ENCODE results near the gene PPP1R17. TPM values are rescaled to one million over a fixed set of nuclear protein-coding genes. Genes with fewer than 3 reads are reported as not detected.

Gene PPP1R17
- total and polyA plus RNA-seq, 2 donors (not counting 1 experiment from before 2014, with no cell fraction given): 0.20 TPM; not detected in 1

GRCh38 chr7:31652063-31652326 is 35.0 kb upstream of the PPP1R17 start:
- H3K9me3 Mint-ChIP-seq (ENCODE audit: insufficient read depth): no peaks in the 10 kb centered on the region
- TF ChIP-seq EZH2 (IDR thresholded peaks at IDR 0.05; ENCODE audit: borderline replicate concordance, insufficient read depth, low read depth, low read length, poor library complexity, severe bottlenecking): no peak
- no peak for TF ChIP-seq CTCF (IDR thresholded peaks at IDR 0.05)
- Histone ChIP-seq H3K4me3 (ENCODE audit: control extremely low read depth in 1 of 5, extremely low read depth in 1 of 5, insufficient read depth in 1 of 5, low read depth in 2 of 5, low read length in 4 of 5) (no peak overlapping the region), H3K79me2 (ENCODE audit: control insufficient read depth, insufficient read depth, low read length) (no peaks in the 10 kb centered on the region), H2AFZ (ENCODE audit: insufficient read depth, low read depth, low read length, poor library complexity, severe bottlenecking) (no peak overlapping the region), H3K4me1 (ENCODE audit: control insufficient read depth in 2 of 2, insufficient read depth in 2 of 2, low read length in 2 of 2) (no peaks in the 10 kb centered on the region), H3K4me2 (replicated peaks; ENCODE audit: low read depth, low read length, poor library complexity, severe bottlenecking) (no peak overlapping the region), H3K27me3 (replicated peaks in 1 of 4; ENCODE audit: control extremely low read depth in 1 of 4, control insufficient read depth in 3 of 4, insufficient read depth in 4 of 4, low read length in 3 of 4) (no peaks in the 10 kb centered on the region), H3K27ac (ENCODE audit: low read length in 2 of 2) (no peak overlapping the region), H3K36me3 (replicated peaks in 1 of 2; ENCODE audit: control extremely low read depth in 1 of 2, control insufficient read depth in 1 of 2, extremely low read depth in 1 of 2, insufficient read depth in 2 of 2, low read length in 1 of 2) (no peaks in the 10 kb centered on the region), H3K9ac (ENCODE audit: low read length) (no peak overlapping the region), H3K9me3 (ENCODE audit: control extremely low read depth in 1 of 3, control insufficient read depth in 2 of 3, insufficient read depth in 1 of 3, low read length in 2 of 3) (no peaks in the 10 kb centered on the region), H4K20me1 (ENCODE audit: control insufficient read depth, insufficient read depth, low read length, poor library complexity, severe bottlenecking) (no peaks in the 10 kb centered on the region)
- no peak overlapping the region for H3K4me3 Mint-ChIP-seq
- H3K4me1 Mint-ChIP-seq: no peaks in the 10 kb centered on the region
- DNase-seq (no peak), ATAC-seq (ENCODE audit: low read depth) (no peak)
- intact Hi-C loops (cut with micrococcal nuclease): no loop called here
- H3K27ac Mint-ChIP-seq: no peak overlapping the region
- CTCF ChIA-PET: no interaction called here
- no peaks in the 10 kb centered on the region for H3K27me3 Mint-ChIP-seq
- POLR2A ChIA-PET: no interaction called here

DNA sequence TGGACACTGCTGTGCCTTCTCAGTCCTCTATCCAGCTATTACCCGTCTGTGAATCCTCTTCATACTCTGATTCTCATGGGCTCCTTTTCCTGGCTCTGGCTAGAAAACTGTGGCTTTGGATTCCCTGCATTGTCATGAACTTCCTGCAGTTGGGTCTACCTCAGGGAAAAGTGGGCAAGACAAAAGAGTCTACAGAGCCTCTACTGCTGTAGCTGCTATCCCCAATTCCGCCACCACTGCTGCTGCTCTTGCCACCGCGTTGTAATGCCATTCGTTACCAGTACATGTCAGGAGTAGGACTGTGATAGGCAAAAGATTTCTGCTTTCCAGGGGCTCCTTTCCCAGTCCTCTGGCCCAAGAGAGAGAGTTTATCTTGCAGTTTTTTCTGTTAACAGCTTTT is 23.9 kb upstream of the PPP1R17 start:
- Histone ChIP-seq H3K79me2 (ENCODE audit: control insufficient read depth, insufficient read depth, low read length) (no peaks in the 10 kb centered on the region), H3K9ac (ENCODE audit: low read length) (no peak overlapping the region), H3K4me2 (replicated peaks; ENCODE audit: low read depth, low read length, poor library complexity, severe bottlenecking) (no peak overlapping the region), H3K27ac (ENCODE audit: low read length in 2 of 2) (no peak overlapping the region), H4K20me1 (ENCODE audit: control insufficient read depth, insufficient read depth, low read length, poor library complexity, severe bottlenecking) (no peaks in the 10 kb centered on the region), H3K9me3 (ENCODE audit: control extremely low read depth in 1 of 3, control insufficient read depth in 2 of 3, insufficient read depth in 1 of 3, low read length in 2 of 3) (peaks cover 0 to 3% (median 0%) of the 10 kb centered on the region in 3 donors), H2AFZ (ENCODE audit: insufficient read depth, low read depth, low read length, poor library complexity, severe bottlenecking) (no peak overlapping the region), H3K4me1 (ENCODE audit: control insufficient read depth in 2 of 2, insufficient read depth in 2 of 2, low read length in 2 of 2) (no peaks in the 10 kb centered on the region), H3K27me3 (replicated peaks in 1 of 4; ENCODE audit: control extremely low read depth in 1 of 4, control insufficient read depth in 3 of 4, insufficient read depth in 4 of 4, low read length in 3 of 4) (no peaks in the 10 kb centered on the region), H3K36me3 (replicated peaks in 1 of 2; ENCODE audit: control extremely low read depth in 1 of 2, control insufficient read depth in 1 of 2, extremely low read depth in 1 of 2, insufficient read depth in 2 of 2, low read length in 1 of 2) (no peaks in the 10 kb centered on the region), H3K4me3 (ENCODE audit: control extremely low read depth in 1 of 5, extremely low read depth in 1 of 5, insufficient read depth in 1 of 5, low read depth in 2 of 5, low read length in 4 of 5) (no peak overlapping the region)
- peaks cover 6% of the 10 kb centered on the region for H3K27me3 Mint-ChIP-seq
- ChIA-PET POLR2A (no interaction called here), CTCF (no interaction called here)
- no peak for TF ChIP-seq CTCF (IDR thresholded peaks at IDR 0.05)
- TF ChIP-seq EZH2 (IDR thresholded peaks at IDR 0.05; ENCODE audit: borderline replicate concordance, insufficient read depth, low read depth, low read length, poor library complexity, severe bottlenecking): no peak
- intact Hi-C loops (cut with micrococcal nuclease): no loop called here
- no peak overlapping the region for H3K4me3 Mint-ChIP-seq
- DNase-seq (no peak), ATAC-seq (ENCODE audit: low read depth) (no peak)
- no peaks in the 10 kb centered on the region for H3K9me3 Mint-ChIP-seq (ENCODE audit: insufficient read depth)
- H3K4me1 Mint-ChIP-seq: no peaks in the 10 kb centered on the region
- WGBS (ENCODE audit: insufficient coverage): 74% methylated on average over 5 of the region's 5 CpGs
- no peak overlapping the region for H3K27ac Mint-ChIP-seq

Data from B cell (primary cell).